Measurements from ENCODE around the gene SYNE2.

Gene SYNE2

GRCh38 chr14:64197996-64198395, 345.2 kb downstream of the SYNE2 start:
- TF ChIP-seq, protein P1, sequence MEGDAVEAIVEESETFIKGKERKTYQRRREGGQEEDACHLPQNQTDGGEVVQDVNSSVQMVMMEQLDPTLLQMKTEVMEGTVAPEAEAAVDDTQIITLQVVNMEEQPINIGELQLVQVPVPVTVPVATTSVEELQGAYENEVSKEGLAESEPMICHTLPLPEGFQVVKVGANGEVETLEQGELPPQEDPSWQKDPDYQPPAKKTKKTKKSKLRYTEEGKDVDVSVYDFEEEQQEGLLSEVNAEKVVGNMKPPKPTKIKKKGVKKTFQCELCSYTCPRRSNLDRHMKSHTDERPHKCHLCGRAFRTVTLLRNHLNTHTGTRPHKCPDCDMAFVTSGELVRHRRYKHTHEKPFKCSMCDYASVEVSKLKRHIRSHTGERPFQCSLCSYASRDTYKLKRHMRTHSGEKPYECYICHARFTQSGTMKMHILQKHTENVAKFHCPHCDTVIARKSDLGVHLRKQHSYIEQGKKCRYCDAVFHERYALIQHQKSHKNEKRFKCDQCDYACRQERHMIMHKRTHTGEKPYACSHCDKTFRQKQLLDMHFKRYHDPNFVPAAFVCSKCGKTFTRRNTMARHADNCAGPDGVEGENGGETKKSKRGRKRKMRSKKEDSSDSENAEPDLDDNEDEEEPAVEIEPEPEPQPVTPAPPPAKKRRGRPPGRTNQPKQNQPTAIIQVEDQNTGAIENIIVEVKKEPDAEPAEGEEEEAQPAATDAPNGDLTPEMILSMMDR (IDR thresholded peaks at IDR 0.05) = no peak
- no peaks in the 10 kb centered on the region for H3K9me3 ChIP-seq
- H3K27me3 ChIP-seq = peaks cover 17% of the 10 kb centered on the region
- H3K36me3 ChIP-seq = peaks cover 59% of the 10 kb centered on the region
- no peak overlapping the region for H3K4me3 ChIP-seq (ENCODE audit: low read depth in 1 of 2, low read length in 1 of 2)
- H3K27ac ChIP-seq = no peak overlapping the region
- H3K4me1 ChIP-seq (ENCODE audit: control insufficient read depth in 1 of 2, insufficient read depth in 1 of 2, low read depth in 1 of 2, low read length in 1 of 2) = no peaks in the 10 kb centered on the region

DNA sequence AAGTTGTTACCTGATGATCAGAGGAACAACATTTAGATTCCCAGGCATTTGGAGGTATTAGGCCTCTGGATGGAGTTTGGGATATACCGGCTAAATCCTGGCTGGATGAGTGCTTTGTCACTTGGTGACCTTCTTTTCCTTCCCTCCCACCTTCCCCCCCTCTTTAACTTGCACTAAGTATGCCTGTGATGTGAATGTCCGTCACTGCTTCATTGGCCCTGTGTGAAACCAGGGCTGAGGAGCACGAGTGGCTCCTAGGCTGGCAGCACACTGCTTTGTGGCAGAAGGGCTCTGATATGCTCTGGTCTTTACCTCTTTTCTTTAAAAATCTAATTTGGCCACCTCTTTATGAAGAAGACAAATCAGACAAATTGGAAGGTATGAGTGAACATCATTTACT, 345.7 kb downstream of the SYNE2 start:
- H3K9me3 ChIP-seq = no peaks in the 10 kb centered on the region
- peaks cover 17% of the 10 kb centered on the region for H3K27me3 ChIP-seq
- H3K36me3 ChIP-seq = peaks cover 57% of the 10 kb centered on the region
- H3K27ac ChIP-seq = no peak overlapping the region
- TF ChIP-seq, protein P1 (IDR thresholded peaks at IDR 0.05) = no peak
- H3K4me3 ChIP-seq (ENCODE audit: low read depth in 1 of 2, low read length in 1 of 2) = no peak overlapping the region
- no peaks in the 10 kb centered on the region for H3K4me1 ChIP-seq (ENCODE audit: control insufficient read depth in 1 of 2, insufficient read depth in 1 of 2, low read depth in 1 of 2, low read length in 1 of 2)

GRCh38 chr14:64200170-64200569, 347.4 kb downstream of the SYNE2 start:
- peaks cover 53% of the 10 kb centered on the region for H3K36me3 ChIP-seq
- H3K4me3 ChIP-seq (ENCODE audit: low read depth in 1 of 2, low read length in 1 of 2) = no peak overlapping the region
- H3K4me1 ChIP-seq (ENCODE audit: control insufficient read depth in 1 of 2, insufficient read depth in 1 of 2, low read depth in 1 of 2, low read length in 1 of 2) = no peaks in the 10 kb centered on the region
- peaks cover 17% of the 10 kb centered on the region for H3K27me3 ChIP-seq
- TF ChIP-seq, protein P1 (IDR thresholded peaks at IDR 0.05) = no peak
- H3K27ac ChIP-seq = no peak overlapping the region
- no peaks in the 10 kb centered on the region for H3K9me3 ChIP-seq

GRCh38 chr14:64201296-64201695, 348.5 kb downstream of the SYNE2 start:
- peaks cover 44% of the 10 kb centered on the region for H3K36me3 ChIP-seq
- H3K27me3 ChIP-seq = peaks cover 10% of the 10 kb centered on the region
- no peak overlapping the region for H3K4me3 ChIP-seq (ENCODE audit: low read depth in 1 of 2, low read length in 1 of 2)
- H3K27ac ChIP-seq = no peak overlapping the region
- no peaks in the 10 kb centered on the region for H3K9me3 ChIP-seq
- TF ChIP-seq, protein P1 (IDR thresholded peaks at IDR 0.05) = no peak
- no peaks in the 10 kb centered on the region for H3K4me1 ChIP-seq (ENCODE audit: control insufficient read depth in 1 of 2, insufficient read depth in 1 of 2, low read depth in 1 of 2, low read length in 1 of 2)

DNA sequence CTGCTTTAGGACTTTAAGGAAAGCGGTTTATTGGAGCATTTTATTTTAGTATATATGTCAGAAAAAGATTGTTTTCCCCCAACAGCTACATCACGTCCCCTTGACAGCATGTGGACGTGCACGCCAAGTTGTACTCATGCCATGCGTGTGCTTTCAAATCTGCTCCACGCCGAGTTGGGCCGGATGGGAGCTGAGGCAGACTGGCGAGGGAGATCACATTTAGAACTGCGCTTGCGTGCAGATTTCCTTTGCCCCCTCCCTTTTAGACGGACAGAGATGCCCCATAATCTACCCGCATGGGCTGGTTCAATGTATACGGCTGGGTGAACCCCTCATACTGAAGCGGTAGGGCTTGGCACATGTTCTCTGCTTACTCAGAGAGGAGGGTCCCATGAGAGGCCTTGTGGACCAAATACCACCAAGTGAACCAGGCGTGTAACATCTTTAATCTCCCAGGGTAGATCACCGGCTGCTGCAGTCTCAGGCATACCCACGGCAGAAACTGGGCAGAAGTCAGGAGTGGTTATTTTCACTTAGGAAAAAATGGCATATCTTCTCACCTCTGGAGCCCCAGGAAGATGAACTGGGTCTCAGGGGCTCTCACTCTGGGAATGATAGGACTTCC, 349.2 kb downstream of the SYNE2 start:
- Histone ChIP-seq H3K9me3 (no peaks in the 10 kb centered on the region), H3K4me1 (ENCODE audit: control insufficient read depth in 1 of 2, insufficient read depth in 1 of 2, low read depth in 1 of 2, low read length in 1 of 2) (no peaks in the 10 kb centered on the region), H3K4me3 (ENCODE audit: low read depth in 1 of 2, low read length in 1 of 2) (no peak overlapping the region), H3K36me3 (peaks cover 39% of the 10 kb centered on the region), H3K27ac (no peak overlapping the region), H3K27me3 (peaks cover 3% of the 10 kb centered on the region)
- TF ChIP-seq, protein P1 (IDR thresholded peaks at IDR 0.05) = no peak
